H1 (cell line): ENCODE measurements around the gene SLC25A12. TPM values are rescaled to one million over a fixed set of nuclear protein-coding genes. Genes with fewer than 3 reads are reported as not detected.

Experiments
- CTCF ChIA-PET: fragments of 300-600 bp; sonication (Branson Sonifier 250); formaldehyde crosslinking; loops from one replicate; lab custom pipeline; 2021; ENCODE audit not compliant: partially characterized antibody; lab: Charles Lee
- POLR2A ChIA-PET: fragments of 300-600 bp; sonication (Branson Sonifier 250); formaldehyde crosslinking; loops from one replicate; lab custom pipeline; 2021; ENCODE audit warnings: inconsistent platforms; ENCODE audit not compliant: partially characterized antibody; lab: Charles Lee
- DNase-seq, 2 experiments: peaks; one replicate each; pipeline versions ENCODE4 v3.0.0 to v3.0.0-alpha.2; 2010 to 2022; ENCODE audit warnings: low spot score in 2 of 2, low read depth in 1 of 2, mixed read lengths in 1 of 2
- FAIRE-seq: peaks from 2 replicates; lab custom pipeline; 2011; peaks lifted over from hg19 to GRCh38; lab: Jason Lieb, UNC
- H2AFZ ChIP-seq: 2 replicates; pipeline ENCODE4 v1.8.1; 2012; ENCODE audit warnings: low read length, inconsistent platforms
- H2AK5ac ChIP-seq: 2 replicates; pipeline ENCODE4 v1.6.1; 2013; ENCODE audit warnings: low read depth, low read length
- H2BK120ac ChIP-seq: replicated peaks from 2 replicates; pipeline ENCODE3; 2013; ENCODE audit warnings: low read depth, low read length, inconsistent platforms
- H2BK12ac ChIP-seq: 2 replicates; pipeline ENCODE4 v1.6.1; 2013; ENCODE audit warnings: low read depth, low read length
- H2BK15ac ChIP-seq: 2 replicates; pipeline ENCODE4 v1.6.1; 2013; ENCODE audit warnings: low read length
- H2BK20ac ChIP-seq: 2 replicates; pipeline ENCODE4 v1.6.1; 2013; ENCODE audit warnings: low read length
- H2BK5ac ChIP-seq: 2 replicates; pipeline ENCODE4 v1.6.1; 2013; ENCODE audit warnings: low read depth, low read length
- H3K14ac ChIP-seq: 2 replicates; pipeline ENCODE4 v1.6.1; 2013; ENCODE audit warnings: inconsistent platforms; ENCODE audit not compliant: insufficient read length
- H3K18ac ChIP-seq: 2 replicates; pipeline ENCODE4 v1.6.1; 2013; ENCODE audit warnings: low read length; ENCODE audit errors: extremely low read depth
- H3K23ac ChIP-seq: 2 replicates; pipeline ENCODE4 v1.6.1; 2013; ENCODE audit warnings: inconsistent platforms; ENCODE audit not compliant: insufficient read length
- H3K23me2 ChIP-seq: 2 replicates; pipeline ENCODE4 v1.6.1; 2013; ENCODE audit warnings: low read depth, low read length
- H3K27ac ChIP-seq: 2 replicates; pipeline ENCODE4 v1.6.1; 2011; ENCODE audit warnings: low read depth, low read length, inconsistent platforms
- H3K27me3 ChIP-seq, 4 experiments: replicated peaks in 1 of 4; 1 replicate in 1 of 4; 2 replicates in 3 of 4; pipeline versions ENCODE4 v1.6.1 to v1.8.1; 2011 to 2013; ENCODE audit warnings: low read length in 3 of 4, mild to moderate bottlenecking in 3 of 4, inconsistent platforms in 2 of 4, mixed read lengths in 2 of 4, moderate library complexity in 1 of 4; ENCODE audit not compliant: control insufficient read depth in 3 of 4, insufficient read depth in 3 of 4; ENCODE audit errors: extremely low read depth in 1 of 4
- H3K36me3 ChIP-seq, 4 experiments: 2 replicates each; pipeline versions ENCODE4 v1.6.1 to v1.8.1; 2011 to 2013; ENCODE audit warnings: mild to moderate bottlenecking in 4 of 4, low read length in 3 of 4, moderate library complexity in 2 of 4, control low read depth in 1 of 4, inconsistent platforms in 1 of 4; ENCODE audit not compliant: insufficient read depth in 4 of 4, control insufficient read depth in 2 of 4
- H3K4ac ChIP-seq: replicated peaks from 2 replicates; pipeline ENCODE3; 2013; ENCODE audit warnings: low read length, low read depth, mixed read lengths, inconsistent platforms; ENCODE audit not compliant: insufficient read length
- H3K4me1 ChIP-seq, 4 experiments: replicated peaks in 1 of 4; 1 replicate in 1 of 4; 2 replicates in 3 of 4; pipeline versions ENCODE4 v1.6.1 to v1.8.1; 2011 to 2013; ENCODE audit warnings: low read length in 3 of 4, inconsistent platforms in 2 of 4, mixed read lengths in 1 of 4; ENCODE audit not compliant: insufficient read depth in 4 of 4, control insufficient read depth in 3 of 4
- H3K4me2 ChIP-seq, 2 experiments: 2 replicates each; pipeline versions ENCODE4 v1.6.1 to v1.8.1; 2011 to 2013; ENCODE audit warnings: low read depth in 2 of 2, low read length in 2 of 2, control low read depth in 1 of 2, inconsistent platforms in 1 of 2, mild to moderate bottlenecking in 1 of 2; ENCODE audit not compliant: insufficient read depth in 1 of 2
- H3K4me3 ChIP-seq, 4 experiments: fragments of 200-600, 300-600 bp in 1 of 4; sonication (generic), shearing (Covaris generic), sonication (Bioruptor Twin) in 1 of 4; 2 replicates each; pipeline versions ENCODE4 v1.5.1 to v1.8.1; 2011 to 2016; ENCODE audit warnings: low read length in 4 of 4, low read depth in 3 of 4, control low read depth in 2 of 4, inconsistent platforms in 2 of 4, mild to moderate bottlenecking in 2 of 4, mixed read lengths in 1 of 4, moderate library complexity in 1 of 4; ENCODE audit not compliant: insufficient read depth in 2 of 4; ENCODE audit errors: extremely low read depth in 1 of 4
- H3K56ac ChIP-seq: replicated peaks from 2 replicates; pipeline ENCODE3; 2013; ENCODE audit warnings: low read depth, mild to moderate bottlenecking, mixed read lengths, low read length, inconsistent platforms; ENCODE audit not compliant: insufficient read length
- H3K79me1 ChIP-seq: 2 replicates; pipeline ENCODE4 v1.6.1; 2013; ENCODE audit warnings: low read depth, low read length, control low read depth
- H3K79me2 ChIP-seq, 2 experiments: 2 replicates each; pipeline versions ENCODE4 v1.6.1 to v1.8.1; 2012 to 2013; ENCODE audit warnings: low read length in 2 of 2, mild to moderate bottlenecking in 2 of 2, inconsistent platforms in 1 of 2; ENCODE audit not compliant: insufficient read depth in 2 of 2, control insufficient read depth in 1 of 2
- H3K9ac ChIP-seq, 4 experiments: replicated peaks in 1 of 4; 1 replicate in 1 of 4; 2 replicates in 3 of 4; pipeline versions ENCODE4 v1.6.1 to v1.8.1; 2011 to 2013; ENCODE audit warnings: low read depth in 3 of 4, low read length in 3 of 4, control low read depth in 2 of 4, mild to moderate bottlenecking in 2 of 4, moderate library complexity in 2 of 4, inconsistent platforms in 1 of 4; ENCODE audit errors: extremely low read depth in 1 of 4
- H3K9me3 ChIP-seq, 2 experiments: 2 replicates each; pipeline versions ENCODE4 v1.6.1 to v1.8.1; 2012 to 2013; ENCODE audit warnings: mild to moderate bottlenecking in 2 of 2, moderate library complexity in 2 of 2, control low read depth in 1 of 2, inconsistent platforms in 1 of 2, low read depth in 1 of 2, low read length in 1 of 2, mixed read lengths in 1 of 2; ENCODE audit not compliant: insufficient read depth in 2 of 2
- H4K20me1 ChIP-seq, 2 experiments: replicated peaks in 1 of 2; 2 replicates each; pipeline versions ENCODE3 to v1.8.1; 2011 to 2013; ENCODE audit warnings: inconsistent platforms in 2 of 2, low read length in 2 of 2, mild to moderate bottlenecking in 1 of 2; ENCODE audit not compliant: insufficient read depth in 2 of 2, control insufficient read depth in 1 of 2
- H4K5ac ChIP-seq: 2 replicates; pipeline ENCODE4 v1.6.1; 2013; ENCODE audit warnings: low read length, low read depth, mixed read lengths, inconsistent platforms; ENCODE audit not compliant: insufficient read length
- H4K8ac ChIP-seq: 2 replicates; pipeline ENCODE4 v1.8.0; 2013; ENCODE audit warnings: mild to moderate bottlenecking, moderate library complexity, low read length, inconsistent platforms; ENCODE audit not compliant: insufficient read depth; ENCODE audit errors: extremely low read depth
- H4K91ac ChIP-seq: replicated peaks from 2 replicates; pipeline ENCODE3; 2013; ENCODE audit warnings: low read length, mixed read lengths, inconsistent platforms; ENCODE audit not compliant: insufficient read length
- EP300 ChIP-seq, 2 experiments: IDR thresholded peaks; 1 replicate in 1 of 2; 2 replicates in 1 of 2; pipeline ENCODE4 v1.6.1; 2011 to 2012; ENCODE audit warnings: low read depth in 2 of 2, low read length in 2 of 2, mild to moderate bottlenecking in 2 of 2, borderline replicate concordance in 1 of 2, inconsistent platforms in 1 of 2, moderate library complexity in 1 of 2
- HDAC2 ChIP-seq, 2 experiments: fragments of 300-600 bp in 1 of 2; sonication (generic) in 1 of 2; IDR thresholded peaks; 2 replicates each; pipeline ENCODE4 v1.6.1; 2011 to 2012; ENCODE audit warnings: low read depth in 2 of 2, low read length in 2 of 2, mild to moderate bottlenecking in 2 of 2, moderate library complexity in 2 of 2, borderline replicate concordance in 1 of 2, inconsistent platforms in 1 of 2
- KDM4A ChIP-seq: IDR thresholded peaks from one replicate; pipeline ENCODE4 v1.7.1; 2012; ENCODE audit warnings: low read depth, mild to moderate bottlenecking, moderate library complexity, low read length, inconsistent platforms; ENCODE audit not compliant: severe bottlenecking
- KDM5A ChIP-seq: fragments of 200-600 bp; IDR thresholded peaks from 2 replicates; pipeline ENCODE4 v1.7.1; 2012; ENCODE audit warnings: mild to moderate bottlenecking, low read length, inconsistent platforms, mixed read lengths
- SIRT6 ChIP-seq: IDR thresholded peaks from one replicate; pipeline ENCODE4 v1.7.1; 2012; ENCODE audit warnings: low read length, inconsistent platforms
- TAF1 ChIP-seq: IDR thresholded peaks from 2 replicates; pipeline ENCODE4 v1.6.1; 2011; ENCODE audit warnings: mild to moderate bottlenecking, low read depth, low read length
- TAF7 ChIP-seq: optimal IDR thresholded peaks from 2 replicates; pipeline ENCODE3; 2011; ENCODE audit warnings: low read depth, mild to moderate bottlenecking, inconsistent platforms, low read length, moderate library complexity, borderline replicate concordance
- TBP ChIP-seq: IDR thresholded peaks from 2 replicates; pipeline ENCODE4 v1.6.1; 2011; ENCODE audit warnings: low read depth, low read length, improper control_type of control experiment
- ZNF274 ChIP-seq: IDR thresholded peaks from 2 replicates; pipeline ENCODE4 v1.7.0; 2012; ENCODE audit warnings: low read length, borderline replicate concordance; ENCODE audit errors: extremely low read depth
- WGBS, 2 experiments: shearing (Covaris generic) in 1 of 2; methylation state at CpG; one replicate each; pipeline versions ENCODE4 v1.1.6 to v1.1.7; 2013 to 2015; ENCODE audit warnings: low lambda C conversion rate in 2 of 2, mixed read lengths in 2 of 2, inconsistent platforms in 1 of 2, low coverage in 1 of 2, missing lambda C conversion rate in 1 of 2; ENCODE audit not compliant: insufficient replicate concordance in 2 of 2, insufficient coverage in 1 of 2, insufficient read length in 1 of 2; ENCODE audit errors: extremely low coverage in 1 of 2, missing lambda C conversion rate in 1 of 2; 5-methylcytosine and 5-hydroxymethylcytosine counted together
- polyA plus RNA-seq, 7 experiments: library from polyadenylated mRNA; depleted of rRNA in 3 of 7; stranded (reverse) in 5 of 7; unstranded in 2 of 7; fragments of >200 nt in 5 of 7; fragments of 200-250 nt in 2 of 7; gene quantifications; 1 replicate in 5 of 7; 2 replicates in 1 of 7; 4 replicates in 1 of 7; pipeline versions ENCODE4 v1.2.1 to v1.2.3, GENCODE V29; 2011 to 2013; ENCODE audit warnings: missing spikeins in 2 of 7, mixed read lengths in 2 of 7
- total RNA-seq: library from RNA; stranded (reverse); fragmentation: NEBNext Ultra II Directional; extraction: Animal tissue kit (Norgen Biotek cat#: 25700); gene quantifications from 2 replicates; pipeline ENCODE4 v1.2.1, GENCODE V29; 2021

Gene SLC25A12
- total and polyA plus RNA-seq, 2 of the 8 experiments (the other 6 are each of a cell fraction or from before 2014, with no cell fraction given), result 7.7 to 10.2 TPM

- Histone ChIP-seq H2AK5ac (no peak overlapping the region), H3K9ac (no peak overlapping the region), H3K9me3 (no peaks in the 10 kb centered on the region), H3K4me3 (no peak overlapping the region), H4K5ac (no peak overlapping the region), H3K4ac (no peak overlapping the region), H2BK5ac (no peak overlapping the region), H3K27ac (no peak overlapping the region), H3K56ac (no peak overlapping the region), H3K14ac (no peak overlapping the region), H3K18ac (no peak overlapping the region), H2BK20ac (no peak overlapping the region), H3K4me2 (no peak overlapping the region), H3K23me2 (no peaks in the 10 kb centered on the region), H4K91ac (no peak overlapping the region), H3K23ac (no peak overlapping the region), H2BK15ac (no peak overlapping the region), H3K27me3 (no peaks in the 10 kb centered on the region), H2BK120ac (no peak overlapping the region), H3K36me3 (no peaks in the 10 kb centered on the region), H4K20me1 (no peaks in the 10 kb centered on the region), H2AFZ (no peak overlapping the region), H2BK12ac (no peak overlapping the region), H3K4me1 (no peaks in the 10 kb centered on the region), H3K79me2 (no peaks in the 10 kb centered on the region), H4K8ac (no peak overlapping the region; the same call in 1 of the 2 replicates), H3K79me1 (no peaks in the 10 kb centered on the region)
- no peak for FAIRE-seq
- POLR2A ChIA-PET, result interaction anchor here (1.3 kb wide), 1 partner anchor 26 kb away, joined by 3 read pairs; no protein-coding TSS in a partner anchor
- WGBS, 2 experiments, result 89% methylated on average over 2 of the region's 2 CpGs; no CpG with 5 or more reads in 1 of the 2 experiments
- no peak for DNase-seq
- CTCF ChIA-PET, result no interaction called here
- TF ChIP-seq KDM4A (no peak), TAF1 (no peak), TAF7 (no peak), EP300 (IDR thresholded peaks at IDR 0.05; ENCODE audit: borderline replicate concordance in 1 of 2, low read depth in 2 of 2, low read length in 2 of 2) (no peak), TBP (no peak), KDM5A (no peak), ZNF274 (no peak), SIRT6 (no peak), HDAC2 (IDR thresholded peaks at IDR 0.05; ENCODE audit: borderline replicate concordance in 1 of 2, low read depth in 2 of 2, low read length in 2 of 2) (no peak)
Measured at GRCh38 chr2:171855401-171855800, 38.6 kb downstream of the SLC25A12 start.
